ENCODE results near the gene COQ10B. TPM values are rescaled to one million over a fixed set of nuclear protein-coding genes. Genes with fewer than 3 reads are reported as not detected.

Gene COQ10B
- total and polyA plus RNA-seq, 2 of the 4 experiments (the other 2 are of a cell fraction) = 9.5 to 28.7 TPM

DNA sequence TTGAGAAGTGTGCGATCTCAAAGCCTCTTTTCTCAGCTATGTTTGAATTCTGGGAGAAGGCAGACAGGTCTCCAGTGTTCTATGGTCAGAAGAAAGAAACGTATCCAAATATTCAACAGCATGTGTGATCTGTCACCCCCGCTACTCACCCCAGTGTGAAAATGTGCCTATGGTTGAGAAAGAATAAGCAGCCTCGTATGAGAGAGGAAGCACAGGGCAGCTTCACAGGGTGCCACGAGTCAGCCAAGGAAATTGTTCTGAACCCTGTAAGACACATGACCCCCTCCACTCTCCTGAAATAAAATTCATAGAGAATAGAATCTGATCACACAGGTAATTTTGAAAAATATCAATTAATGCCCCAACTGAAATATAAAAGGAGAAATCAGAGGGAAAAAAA lies 10.5 kb upstream of the COQ10B start:
- H3K9me3 ChIP-seq (ENCODE audit: control insufficient read depth, insufficient read depth, low read length) = no peaks in the 10 kb centered on the region
- H3K14ac ChIP-seq (replicated peaks; ENCODE audit: low read depth, low read length) = no peak overlapping the region
- H2AK9ac ChIP-seq (replicated peaks; ENCODE audit: low read depth, low read length, poor library complexity) = no peak overlapping the region
- H3K4me1 ChIP-seq (ENCODE audit: control insufficient read depth, insufficient read depth, low read length) = peaks cover 5% of the 10 kb centered on the region
- dilution Hi-C loops (cut with HindIII; ENCODE audit: low sequenced_read_pairs, unreplicated experiment) = no loop called here
- no peaks in the 10 kb centered on the region for H3K79me1 ChIP-seq (ENCODE audit: low read depth in 1 of 2, low read length in 2 of 2)
- H3K4ac ChIP-seq (ENCODE audit: low read depth, low read length) = no peak overlapping the region
- H2BK5ac ChIP-seq (ENCODE audit: low read depth, low read length, poor library complexity, severe bottlenecking) = no peak overlapping the region
- no peak overlapping the region for H3K4me3 ChIP-seq (ENCODE audit: insufficient read depth, low read depth, low read length)
- no peak overlapping the region for H3K56ac ChIP-seq (ENCODE audit: extremely low read depth, insufficient read depth, low read length)
- peak overlapping the region in 1 of 2 experiments; percentile 5; a peak in 1 of 4 replicates for H4K8ac ChIP-seq (ENCODE audit: low read depth in 2 of 2, low read length in 2 of 2)
- H4K91ac ChIP-seq (ENCODE audit: insufficient read depth, low read depth, low read length) = no peak overlapping the region
- no peak overlapping the region; the same call in 1 of the 2 replicates for H4K5ac ChIP-seq (ENCODE audit: low read depth, low read length)
- CTCF ChIA-PET = no interaction called here
- H2BK15ac ChIP-seq (ENCODE audit: low read depth, low read length) = no peak overlapping the region
- H3K27me3 ChIP-seq (ENCODE audit: control insufficient read depth, insufficient read depth, low read length) = no peaks in the 10 kb centered on the region
- intact Hi-C loops (cut with micrococcal nuclease) = no loop called here
- peaks cover 3% of the 10 kb centered on the region; the same call in 1 of the 2 replicates for H3K9me1 ChIP-seq (ENCODE audit: insufficient read depth, low read length)
- ATAC-seq (ENCODE audit: low read depth) = no peak
- no peak overlapping the region for H3K23ac ChIP-seq (ENCODE audit: low read depth, low read length)
- H4K20me1 ChIP-seq (ENCODE audit: insufficient read depth, low read length) = no peaks in the 10 kb centered on the region
- no peaks in the 10 kb centered on the region for H3K36me3 ChIP-seq (ENCODE audit: control insufficient read depth, insufficient read depth, low read length)
- H3K27ac ChIP-seq (ENCODE audit: insufficient read depth, low read length) = no peak overlapping the region
- H3K9ac ChIP-seq (ENCODE audit: low read depth, low read length) = no peak overlapping the region
- no peak for TF ChIP-seq CHD1 (IDR thresholded peaks at IDR 0.05; ENCODE audit: low read depth, low read length)
- no peak for TF ChIP-seq ELK1 (IDR thresholded peaks at IDR 0.05; ENCODE audit: borderline replicate concordance, low read depth, low read length)
- no peak for TF ChIP-seq RCOR1 (IDR thresholded peaks at IDR 0.05; ENCODE audit: insufficient replicate concordance, low read length)
- TF ChIP-seq RFX5 (IDR thresholded peaks at IDR 0.05; ENCODE audit: low read depth, low read length) = no peak
- TF ChIP-seq MXI1 (IDR thresholded peaks at IDR 0.05; ENCODE audit: borderline replicate concordance, low read depth, low read length) = no peak
- no peak for TF ChIP-seq SMC3 (IDR thresholded peaks at IDR 0.05; ENCODE audit: low read depth, low read length)
- no peak for TF ChIP-seq RAD21 (IDR thresholded peaks at IDR 0.05; ENCODE audit: low read length)
- no peak for TF ChIP-seq POLR2A (IDR thresholded peaks at IDR 0.05; ENCODE audit: low read depth, low read length)
- no peak for TF ChIP-seq MAZ (IDR thresholded peaks at IDR 0.05; ENCODE audit: borderline replicate concordance, low read depth, low read length)
- no peak for TF ChIP-seq CEBPB (IDR thresholded peaks at IDR 0.05; ENCODE audit: low read depth, low read length)
- TF ChIP-seq, protein P1, sequence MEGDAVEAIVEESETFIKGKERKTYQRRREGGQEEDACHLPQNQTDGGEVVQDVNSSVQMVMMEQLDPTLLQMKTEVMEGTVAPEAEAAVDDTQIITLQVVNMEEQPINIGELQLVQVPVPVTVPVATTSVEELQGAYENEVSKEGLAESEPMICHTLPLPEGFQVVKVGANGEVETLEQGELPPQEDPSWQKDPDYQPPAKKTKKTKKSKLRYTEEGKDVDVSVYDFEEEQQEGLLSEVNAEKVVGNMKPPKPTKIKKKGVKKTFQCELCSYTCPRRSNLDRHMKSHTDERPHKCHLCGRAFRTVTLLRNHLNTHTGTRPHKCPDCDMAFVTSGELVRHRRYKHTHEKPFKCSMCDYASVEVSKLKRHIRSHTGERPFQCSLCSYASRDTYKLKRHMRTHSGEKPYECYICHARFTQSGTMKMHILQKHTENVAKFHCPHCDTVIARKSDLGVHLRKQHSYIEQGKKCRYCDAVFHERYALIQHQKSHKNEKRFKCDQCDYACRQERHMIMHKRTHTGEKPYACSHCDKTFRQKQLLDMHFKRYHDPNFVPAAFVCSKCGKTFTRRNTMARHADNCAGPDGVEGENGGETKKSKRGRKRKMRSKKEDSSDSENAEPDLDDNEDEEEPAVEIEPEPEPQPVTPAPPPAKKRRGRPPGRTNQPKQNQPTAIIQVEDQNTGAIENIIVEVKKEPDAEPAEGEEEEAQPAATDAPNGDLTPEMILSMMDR (conservative IDR thresholded peaks at IDR 0.05; ENCODE audit: low read depth, low read length) = no peak
- TF ChIP-seq NFE2L2 (IDR thresholded peaks at IDR 0.05; ENCODE audit: low read depth, low read length) = no peak
- TF ChIP-seq USF2 (IDR thresholded peaks at IDR 0.05; ENCODE audit: low read depth, low read length) = no peak
- no peak for TF ChIP-seq BHLHE40 (IDR thresholded peaks at IDR 0.05; ENCODE audit: low read depth, low read length)
- TF ChIP-seq FOS (IDR thresholded peaks at IDR 0.05; ENCODE audit: low read depth, low read length) = no peak
- no peak for TF ChIP-seq MAFK (IDR thresholded peaks at IDR 0.05; ENCODE audit: low read depth, low read length)
- no peak overlapping the region for H2AFZ ChIP-seq (replicated peaks; ENCODE audit: low read length, poor library complexity)
- in situ Hi-C loops (cut with MboI; ENCODE audit: low sequenced_read_pairs) = no loop called here
- no peak overlapping the region for H3K4me2 ChIP-seq (ENCODE audit: low read depth, low read length)
- whole genome bisulfite sequencing, 2 experiments (ENCODE audit: extremely low coverage in 2 of 2, insufficient read length in 1 of 2) = no CpG with 5 or more reads among the region's 5 CpGs
- no peak overlapping the region for H2BK120ac ChIP-seq (ENCODE audit: low read depth, low read length)
- DNase-seq = no peak
- no peak overlapping the region for H3K18ac ChIP-seq (ENCODE audit: low read depth, low read length)
- no peak overlapping the region for H2BK20ac ChIP-seq (ENCODE audit: low read depth, low read length)
- BruUV-seq (replicated peaks) = no TSS peak
- POLR2A ChIA-PET (ENCODE audit: unreplicated experiment) = no interaction called here
- no peak overlapping the region for H2AK5ac ChIP-seq (ENCODE audit: low read depth, low read length)

Data from IMR-90 (cell line).